A549 (cell line): ENCODE measurements around the gene BFSP2. TPM values are rescaled to one million over a fixed set of nuclear protein-coding genes. Genes with fewer than 3 reads are reported as not detected.
A peak's percentile ranks its signal among the peaks of the same experiment; 100 is the strongest.

Experiments
- ATAC-seq, 2 experiments: fragments of 200-7000 bp in 1 of 2; fragments of >200 bp in 1 of 2; cut with Nextera tagmentation in 1 of 2; cut with Tn5 transposase in 1 of 2; 3 replicates each; pipeline versions ENCODE4 v1.8.0 to v1.9.1; 2018 to 2020; ENCODE audit warnings: mild to moderate bottlenecking in 1 of 2, moderate library complexity in 1 of 2
- CTCF ChIA-PET: fragments of 300-600 bp; sonication (Branson Sonifier 250); formaldehyde crosslinking; extraction: SDS; loops from one replicate; lab custom pipeline; 2021; ENCODE audit warnings: antibody characterized with exemption, inconsistent platforms; lab: Yijun Ruan, JAX
- POLR2A ChIA-PET: fragments of 350-600 bp; formaldehyde crosslinking; extraction: SDS; loops from one replicate; lab custom pipeline; 2021; ENCODE audit warnings: antibody characterized with exemption, inconsistent platforms; lab: Yijun Ruan, JAX
- DNase-seq, 2 experiments: peaks; one replicate each; pipeline versions ENCODE4 v3.0.0 to v3.0.0-alpha.2; 2011 to 2016; ENCODE audit warnings: low read depth in 1 of 2, low spot score in 1 of 2
- FAIRE-seq: peaks from 2 replicates; lab custom pipeline; 2011; peaks lifted over from hg19 to GRCh38; lab: Jason Lieb, UNC
- H3K27ac ChIP-seq, 2 experiments: fragments of >200 bp; sonication (Bioruptor Twin); formaldehyde crosslinking; 3 replicates each; pipeline ENCODE4 v1.5.1; 2016 to 2017
- H3K4me1 ChIP-seq: fragments of >200 bp; sonication (Bioruptor Twin); formaldehyde crosslinking; 3 replicates; pipeline ENCODE4 v1.6.1; 2016
- H3K4me2 ChIP-seq: fragments of >200 bp; sonication (Bioruptor Twin); formaldehyde crosslinking; 3 replicates; pipeline ENCODE4 v1.6.1; 2016
- H3K4me3 ChIP-seq: fragments of >200 bp; sonication (Bioruptor Twin); formaldehyde crosslinking; 3 replicates; pipeline ENCODE4 v1.5.1; 2016
- H3K9me3 ChIP-seq: fragments of >200 bp; sonication (Bioruptor Twin); formaldehyde crosslinking; 3 replicates; pipeline ENCODE4 v1.6.1; 2016
- ATOH8 ChIP-seq: fragments of 250-450 bp; sonication (Bioruptor Pico); IDR thresholded peaks from 2 replicates; pipeline ENCODE4 v1.5.0; 2020; ENCODE audit warnings: low read depth, mild to moderate bottlenecking, moderate library complexity
- CTCF ChIP-seq: fragments of >200 bp; sonication (Bioruptor Twin); formaldehyde crosslinking; IDR thresholded peaks from 3 replicates; pipeline ENCODE4 v1.5.1; 2016
- ESRRA ChIP-seq: fragments of 150-350 bp; IDR thresholded peaks from 2 replicates; pipeline ENCODE4 v1.6.1; 2014; ENCODE audit warnings: mild to moderate bottlenecking, low read length, borderline replicate concordance
- FOSL2 ChIP-seq, 2 experiments: fragments of 450-650 bp in 1 of 2; fragments of >200 bp in 1 of 2; sonication (Bioruptor Twin) in 1 of 2; formaldehyde crosslinking; IDR thresholded peaks; 2 replicates each; pipeline versions ENCODE4 v1.5.0 to v1.6.1; 2016 to 2020; ENCODE audit warnings: mild to moderate bottlenecking in 1 of 2, moderate library complexity in 1 of 2
- HOXA7 ChIP-seq: fragments of 250-450 bp; sonication (Bioruptor Pico); IDR thresholded peaks from 2 replicates; pipeline ENCODE4 v1.5.0; 2020; ENCODE audit warnings: mild to moderate bottlenecking, moderate library complexity
- NFE2L2 ChIP-seq: fragments of 150-350 bp; conservative IDR thresholded peaks from 2 replicates; pipeline ENCODE4 v1.6.1; 2014; ENCODE audit warnings: low read length
- NPAS2 ChIP-seq: fragments of 250-450 bp; sonication (Bioruptor Pico); IDR thresholded peaks from 2 replicates; pipeline ENCODE4 v1.8.0; 2022; ENCODE audit warnings: mild to moderate bottlenecking, moderate library complexity, borderline replicate concordance
- NR3C1 ChIP-seq: fragments of >200 bp; sonication (Bioruptor Twin); formaldehyde crosslinking; IDR thresholded peaks from 3 replicates; pipeline ENCODE4 v1.6.1; 2017
- PHF8 ChIP-seq: fragments of 200-600 bp; sonication (generic); IDR thresholded peaks from 2 replicates; pipeline ENCODE4 v1.6.1; 2016; ENCODE audit warnings: low read depth, mild to moderate bottlenecking, antibody characterized with exemption, moderate library complexity, borderline replicate concordance
- POLR2A ChIP-seq: IDR thresholded peaks from 2 replicates; pipeline ENCODE4 v1.6.1; 2012; ENCODE audit warnings: mild to moderate bottlenecking, low read length
- POLR2AphosphoS2 ChIP-seq: conservative IDR thresholded peaks from 2 replicates; pipeline ENCODE4 v1.6.1; 2012; ENCODE audit warnings: low read length, improper control_type of control experiment, inconsistent platforms
- RAD21 ChIP-seq, 2 experiments: fragments of >200 bp in 1 of 2; sonication (Bioruptor Twin) in 1 of 2; formaldehyde crosslinking in 1 of 2; IDR thresholded peaks in 1 of 2; conservative IDR thresholded peaks in 1 of 2; 2 replicates in 1 of 2; 3 replicates in 1 of 2; pipeline ENCODE4 v1.6.1; 2012 to 2018; ENCODE audit warnings: inconsistent platforms in 1 of 2
- RFX5 ChIP-seq: fragments of 450-650 bp; IDR thresholded peaks from 2 replicates; pipeline ENCODE4 v1.7.1; 2014; ENCODE audit warnings: antibody characterized with exemption, mild to moderate bottlenecking, moderate library complexity
- RNF2 ChIP-seq: fragments of 200-600 bp; sonication (generic); IDR thresholded peaks from 2 replicates; pipeline ENCODE4 v1.6.1; 2016; ENCODE audit warnings: low read depth, mild to moderate bottlenecking, antibody characterized with exemption, moderate library complexity, borderline replicate concordance
- SREBF2 ChIP-seq: fragments of 450-650 bp; IDR thresholded peaks from 2 replicates; pipeline ENCODE4 v1.6.1; 2014; ENCODE audit warnings: mild to moderate bottlenecking, moderate library complexity
- TFCP2L1 ChIP-seq: fragments of 250-450 bp; sonication (Bioruptor Pico); IDR thresholded peaks from 2 replicates; pipeline ENCODE4 v1.5.0; 2021; ENCODE audit warnings: mild to moderate bottlenecking
- TP53 ChIP-seq: fragments of 250-450 bp; sonication (Bioruptor Pico); IDR thresholded peaks from 2 replicates; pipeline ENCODE4 v1.5.0; 2021; ENCODE audit warnings: mild to moderate bottlenecking, moderate library complexity
- ZFP36 ChIP-seq: fragments of 450-650 bp; IDR thresholded peaks from 2 replicates; pipeline ENCODE4 v1.6.1; 2014; ENCODE audit warnings: borderline replicate concordance; ENCODE audit not compliant: partially characterized antibody
- ZNF302 ChIP-seq: fragments of 250-450 bp; sonication (Bioruptor Pico); IDR thresholded peaks from 2 replicates; pipeline ENCODE4 v1.9.0; 2021; ENCODE audit warnings: inconsistent platforms, mild to moderate bottlenecking, moderate library complexity
- WGBS: methylation state at CpG from one replicate; pipeline ENCODE4 v1.1.6; 2017; ENCODE audit errors: missing lambda C conversion rate; 5-methylcytosine and 5-hydroxymethylcytosine counted together
- polyA plus RNA-seq, 4 experiments: library from polyadenylated mRNA; depleted of rRNA in 3 of 4; stranded (reverse); fragments of >200 nt; fragmentation: RNase III in 1 of 4; extraction: RNeasy Plus Mini Kit Qiagen cat#74134 plus additional on column Dnase treatment in 1 of 4; gene quantifications; 2 replicates in 3 of 4; 3 replicates in 1 of 4; pipeline ENCODE4 v1.2.3, GENCODE V29; 2011 to 2017
- TF ChIP-seq, protein P1 (sequence below): fragments of >200 bp; sonication (Bioruptor Twin); formaldehyde crosslinking; IDR thresholded peaks from 3 replicates; pipeline ENCODE4 v1.6.1; 2016

The BFSP2 gene
- polyA plus RNA-seq, 2 of the 4 experiments (the other 2 are of a cell fraction): 0.18 TPM; not detected in 1

DNA sequence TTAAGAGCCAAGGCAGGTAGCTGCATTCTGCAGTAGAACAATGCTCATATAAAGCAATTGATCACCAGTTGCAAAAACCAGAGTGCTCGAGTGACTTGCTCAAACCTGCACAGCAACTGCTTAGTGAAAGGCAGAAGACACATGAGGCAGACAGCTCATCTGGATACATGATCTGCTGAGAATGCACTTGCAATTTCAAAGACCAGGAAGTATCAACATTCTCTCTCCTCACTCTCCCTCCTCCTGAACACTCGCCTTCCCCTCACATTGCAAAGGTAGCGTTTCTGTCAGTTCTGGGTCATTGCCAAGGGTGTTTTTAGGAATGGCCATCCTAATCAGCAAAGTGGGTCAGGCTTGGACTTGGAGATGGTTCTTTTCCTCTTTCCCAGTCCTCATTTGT, 61.0 kb downstream of the BFSP2 start:
- CTCF ChIA-PET: no interaction called here
- Histone ChIP-seq H3K4me2 (peak overlapping the region; percentile 23; the same call in 2 of the 3 replicates), H3K9me3 (no peaks in the 10 kb centered on the region), H3K4me1 (peaks cover 19% of the 10 kb centered on the region), H3K4me3 (no peak overlapping the region)
- ATAC-seq (no peak), FAIRE-seq (no peak)
- 54% methylated on average over 3 of the region's 3 CpGs for WGBS
- no peak for TF ChIP-seq PHF8
- TF ChIP-seq, all 56 proteins: peak for 0
- no peak for DNase-seq
- no peak overlapping the region for H3K27ac ChIP-seq
- POLR2A ChIA-PET: no interaction called here

DNA sequence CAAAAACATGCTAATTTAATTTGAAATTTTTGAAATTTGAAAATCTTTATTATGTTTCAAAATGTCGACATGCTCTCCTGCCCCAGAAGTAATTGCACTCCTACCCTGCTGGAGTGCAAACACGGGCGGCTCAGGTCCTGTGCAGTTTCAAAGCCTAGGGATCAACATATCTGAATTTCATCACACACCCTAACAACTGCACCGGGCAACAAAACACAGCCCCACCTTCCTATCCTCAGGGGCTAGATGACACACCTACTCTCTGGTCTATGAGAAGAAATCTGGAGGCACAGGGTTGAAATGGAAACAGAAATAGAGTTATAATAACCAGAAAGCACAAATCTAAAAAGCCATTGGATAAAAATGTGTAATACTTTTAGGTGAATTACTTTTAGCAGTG, 61.4 kb downstream of the BFSP2 start:
- Histone ChIP-seq H3K9me3 (no peaks in the 10 kb centered on the region), H3K27ac (no peak overlapping the region), H3K4me3 (no peak overlapping the region), H3K4me2 (peak overlapping the region; percentile 23; the same call in 2 of the 3 replicates), H3K4me1 (peaks cover 19% of the 10 kb centered on the region)
- ATAC-seq (peak in 1 of 2 experiments; percentile 62; a peak in 3 of 6 replicates), FAIRE-seq (no peak), DNase-seq (no peak)
- WGBS: 40% methylated on average over 4 of the region's 4 CpGs
- CTCF ChIA-PET: no interaction called here
- TF ChIP-seq POLR2A (no peak), CTCF (no peak), POLR2AphosphoS2 (no peak), NR3C1 (no peak)
- POLR2A ChIA-PET: no interaction called here

DNA sequence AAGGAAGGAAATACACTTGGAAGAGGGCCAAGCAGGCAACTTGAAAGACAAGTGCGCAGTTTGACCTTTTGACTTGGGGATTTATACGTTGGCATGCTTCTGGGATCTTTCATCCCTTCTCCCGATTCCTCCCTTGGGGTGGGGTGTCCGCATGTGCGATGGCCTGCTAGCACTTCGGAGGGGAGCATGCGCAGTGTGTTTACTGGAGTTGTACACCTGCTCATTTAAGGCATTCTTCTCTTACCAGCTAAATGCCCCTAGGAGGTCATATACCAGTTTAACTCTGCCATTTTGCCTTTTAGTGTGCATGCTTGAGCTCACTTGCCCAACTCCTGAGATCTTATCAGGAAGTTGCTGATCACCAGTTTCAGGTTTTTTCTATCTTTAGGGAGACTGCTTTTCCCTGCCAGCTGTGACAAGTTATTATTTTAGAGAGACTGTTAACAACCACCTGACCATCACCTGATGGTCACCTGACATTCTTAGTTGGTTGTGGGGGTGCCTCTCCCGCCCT, 63.5 kb downstream of the BFSP2 start:
- 76% methylated on average over 8 of the region's 8 CpGs for WGBS
- no peak for ATAC-seq
- TF ChIP-seq NPAS2 (CRISPR knock-in tag): no peak
- no peak for TF ChIP-seq TP53 (CRISPR knock-in tag)
- no peak for TF ChIP-seq POLR2A
- TF ChIP-seq RFX5: no peak
- no peak for TF ChIP-seq ZNF302 (CRISPR knock-in tag)
- no peak for TF ChIP-seq SREBF2
- no peak for TF ChIP-seq FOSL2 (IDR thresholded peaks at IDR 0.05)
- TF ChIP-seq FOSL2 (CRISPR knock-in tag; IDR thresholded peaks at IDR 0.05): no peak
- no peak for TF ChIP-seq RAD21 (conservative IDR thresholded peaks at IDR 0.05 in 1 of 2, IDR thresholded peaks at IDR 0.05 in 1 of 2)
- TF ChIP-seq, protein P1, sequence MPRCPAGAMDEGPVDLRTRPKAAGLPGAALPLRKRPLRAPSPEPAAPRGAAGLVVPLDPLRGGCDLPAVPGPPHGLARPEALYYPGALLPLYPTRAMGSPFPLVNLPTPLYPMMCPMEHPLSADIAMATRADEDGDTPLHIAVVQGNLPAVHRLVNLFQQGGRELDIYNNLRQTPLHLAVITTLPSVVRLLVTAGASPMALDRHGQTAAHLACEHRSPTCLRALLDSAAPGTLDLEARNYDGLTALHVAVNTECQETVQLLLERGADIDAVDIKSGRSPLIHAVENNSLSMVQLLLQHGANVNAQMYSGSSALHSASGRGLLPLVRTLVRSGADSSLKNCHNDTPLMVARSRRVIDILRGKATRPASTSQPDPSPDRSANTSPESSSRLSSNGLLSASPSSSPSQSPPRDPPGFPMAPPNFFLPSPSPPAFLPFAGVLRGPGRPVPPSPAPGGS: no peak
- TF ChIP-seq RNF2: no peak
- TF ChIP-seq NR3C1: no peak
- no peak for TF ChIP-seq TFCP2L1 (CRISPR knock-in tag)
- TF ChIP-seq ZFP36: no peak
- TF ChIP-seq ATOH8 (CRISPR knock-in tag): no peak
- TF ChIP-seq NFE2L2: no peak
- no peak for TF ChIP-seq ESRRA
- no peak for TF ChIP-seq HOXA7 (CRISPR knock-in tag)
- TF ChIP-seq, all 56 proteins: peak for 0
- Histone ChIP-seq H3K9me3 (no peaks in the 10 kb centered on the region), H3K27ac (no peak overlapping the region), H3K4me1 (peaks cover 19% of the 10 kb centered on the region), H3K4me2 (no peak overlapping the region), H3K4me3 (no peak overlapping the region)
- DNase-seq (no peak), FAIRE-seq (no peak)
- ChIA-PET POLR2A (interaction anchor here (1.3 kb wide), 1 partner anchor 110 kb away, joined by 4 read pairs; the partner anchor contains the start of gene CDV3), CTCF (interaction anchor here (1.5 to 3.9 kb wide), 2 partner anchors 8 to 115 kb away, joined by 3 to 15 read pairs; no protein-coding TSS in a partner anchor)
